Measurements from ENCODE around the gene OSTF1. TPM values are rescaled to one million over a fixed set of nuclear protein-coding genes. Genes with fewer than 3 reads are reported as not detected.

Gene OSTF1
- total RNA-seq, 1 experiment from 2014 or later = 26.5 TPM

DNA sequence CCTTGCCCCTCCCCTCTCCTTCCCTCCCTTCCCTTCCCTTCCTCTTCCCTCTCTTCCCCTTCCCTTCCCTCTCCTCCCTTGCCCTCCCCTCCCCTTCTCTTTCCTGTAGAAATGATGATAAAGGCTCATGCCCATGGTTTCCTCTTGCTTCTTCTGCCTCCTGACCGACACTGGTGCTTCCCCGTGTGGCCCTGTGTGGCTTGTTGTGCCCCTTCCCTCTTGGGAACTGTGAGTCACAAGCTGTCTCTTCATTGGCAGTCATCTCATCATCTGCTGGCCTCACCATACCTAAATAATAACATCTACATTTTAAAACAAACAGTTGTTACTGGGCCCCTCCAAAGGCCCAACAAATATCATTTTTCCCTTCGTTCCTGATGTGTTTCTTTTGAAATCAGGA, 48.5 kb upstream of the OSTF1 start:
- no peaks in the 10 kb centered on the region for H3K9me2 ChIP-seq (replicated peaks; ENCODE audit: low read length)
- BruUV-seq (replicated peaks) = no TSS peak
- H3F3A ChIP-seq (ENCODE audit: low read length, unreplicated experiment) = no peaks in the 10 kb centered on the region
- DNase-seq (no peak), ATAC-seq (no peak)
- no peak overlapping the region for H2AFZ ChIP-seq (ENCODE audit: low read length)
- no peak overlapping the region for H3K4me2 ChIP-seq (ENCODE audit: low read length)
- no peaks in the 10 kb centered on the region for H3K27me3 ChIP-seq (ENCODE audit: low read length)
- TF ChIP-seq, protein P1, sequence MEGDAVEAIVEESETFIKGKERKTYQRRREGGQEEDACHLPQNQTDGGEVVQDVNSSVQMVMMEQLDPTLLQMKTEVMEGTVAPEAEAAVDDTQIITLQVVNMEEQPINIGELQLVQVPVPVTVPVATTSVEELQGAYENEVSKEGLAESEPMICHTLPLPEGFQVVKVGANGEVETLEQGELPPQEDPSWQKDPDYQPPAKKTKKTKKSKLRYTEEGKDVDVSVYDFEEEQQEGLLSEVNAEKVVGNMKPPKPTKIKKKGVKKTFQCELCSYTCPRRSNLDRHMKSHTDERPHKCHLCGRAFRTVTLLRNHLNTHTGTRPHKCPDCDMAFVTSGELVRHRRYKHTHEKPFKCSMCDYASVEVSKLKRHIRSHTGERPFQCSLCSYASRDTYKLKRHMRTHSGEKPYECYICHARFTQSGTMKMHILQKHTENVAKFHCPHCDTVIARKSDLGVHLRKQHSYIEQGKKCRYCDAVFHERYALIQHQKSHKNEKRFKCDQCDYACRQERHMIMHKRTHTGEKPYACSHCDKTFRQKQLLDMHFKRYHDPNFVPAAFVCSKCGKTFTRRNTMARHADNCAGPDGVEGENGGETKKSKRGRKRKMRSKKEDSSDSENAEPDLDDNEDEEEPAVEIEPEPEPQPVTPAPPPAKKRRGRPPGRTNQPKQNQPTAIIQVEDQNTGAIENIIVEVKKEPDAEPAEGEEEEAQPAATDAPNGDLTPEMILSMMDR (conservative IDR thresholded peaks at IDR 0.05; ENCODE audit: low read depth, low read length) = no peak
- TF ChIP-seq EZH2phosphoT487 (IDR thresholded peaks at IDR 0.05; ENCODE audit: borderline replicate concordance, low read length) (no peak), EZH2 (IDR thresholded peaks at IDR 0.05; ENCODE audit: low read length, unreplicated experiment) (no peak)
- no peaks in the 10 kb centered on the region for H4K20me1 ChIP-seq (ENCODE audit: low read length)
- H3K36me3 ChIP-seq (ENCODE audit: low read depth, low read length) = no peaks in the 10 kb centered on the region
- H3K9me3 ChIP-seq (ENCODE audit: low read length) = no peaks in the 10 kb centered on the region
- no peak overlapping the region for H3K9ac ChIP-seq (ENCODE audit: low read length)
- H3K79me2 ChIP-seq (ENCODE audit: low read length) = no peaks in the 10 kb centered on the region
- CTCF ChIA-PET = no interaction called here
- H3K4me1 ChIP-seq (ENCODE audit: insufficient read depth, low read length) = no peaks in the 10 kb centered on the region
- no peak overlapping the region for H3K27ac ChIP-seq (ENCODE audit: low read length)
- POLR2A ChIA-PET (ENCODE audit: unreplicated experiment) = no interaction called here
- intact Hi-C loops (cut with micrococcal nuclease) = no loop called here
- no peak overlapping the region for H3K4me3 ChIP-seq (ENCODE audit: low read length)

DNA sequence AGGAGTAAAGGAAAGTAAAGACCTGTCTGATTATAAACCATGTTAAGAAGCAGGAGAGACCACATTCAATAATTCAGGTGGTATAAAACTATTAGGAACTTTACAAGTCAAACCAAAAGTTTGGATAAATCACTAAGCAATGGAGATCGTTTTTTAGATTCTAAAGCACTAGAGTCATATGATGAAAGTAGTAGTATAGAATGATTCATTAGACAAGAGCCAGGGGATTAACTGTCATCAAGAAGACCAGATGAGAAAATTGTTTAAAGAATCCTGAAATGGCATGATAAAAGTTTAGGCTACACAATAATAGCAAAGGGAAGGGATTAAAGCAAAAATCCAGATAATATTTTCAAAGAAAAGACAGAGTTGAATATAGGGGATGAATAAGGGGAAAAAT, 47.3 kb upstream of the OSTF1 start:
- Histone ChIP-seq H3K79me2 (ENCODE audit: low read length) (no peaks in the 10 kb centered on the region), H2AFZ (ENCODE audit: low read length) (no peak overlapping the region), H3K27ac (ENCODE audit: low read length) (no peak overlapping the region), H3K27me3 (ENCODE audit: low read length) (no peaks in the 10 kb centered on the region), H3K4me2 (ENCODE audit: low read length) (no peak overlapping the region), H3K4me3 (ENCODE audit: low read length) (no peak overlapping the region), H3K9ac (ENCODE audit: low read length) (no peak overlapping the region), H3F3A (ENCODE audit: low read length, unreplicated experiment) (no peaks in the 10 kb centered on the region), H3K4me1 (ENCODE audit: insufficient read depth, low read length) (no peaks in the 10 kb centered on the region), H3K9me2 (replicated peaks; ENCODE audit: low read length) (no peaks in the 10 kb centered on the region), H3K9me3 (ENCODE audit: low read length) (no peaks in the 10 kb centered on the region), H3K36me3 (ENCODE audit: low read depth, low read length) (no peaks in the 10 kb centered on the region), H4K20me1 (ENCODE audit: low read length) (no peaks in the 10 kb centered on the region)
- ChIA-PET POLR2A (ENCODE audit: unreplicated experiment) (no interaction called here), CTCF (no interaction called here)
- no TSS peak for BruUV-seq (replicated peaks)
- TF ChIP-seq EZH2phosphoT487 (IDR thresholded peaks at IDR 0.05; ENCODE audit: borderline replicate concordance, low read length) = no peak
- TF ChIP-seq, protein P1 (conservative IDR thresholded peaks at IDR 0.05; ENCODE audit: low read depth, low read length) = no peak
- no peak for TF ChIP-seq EZH2 (IDR thresholded peaks at IDR 0.05; ENCODE audit: low read length, unreplicated experiment)
- intact Hi-C loops (cut with micrococcal nuclease) = no loop called here
- no peak for ATAC-seq
- no peak for DNase-seq

DNA sequence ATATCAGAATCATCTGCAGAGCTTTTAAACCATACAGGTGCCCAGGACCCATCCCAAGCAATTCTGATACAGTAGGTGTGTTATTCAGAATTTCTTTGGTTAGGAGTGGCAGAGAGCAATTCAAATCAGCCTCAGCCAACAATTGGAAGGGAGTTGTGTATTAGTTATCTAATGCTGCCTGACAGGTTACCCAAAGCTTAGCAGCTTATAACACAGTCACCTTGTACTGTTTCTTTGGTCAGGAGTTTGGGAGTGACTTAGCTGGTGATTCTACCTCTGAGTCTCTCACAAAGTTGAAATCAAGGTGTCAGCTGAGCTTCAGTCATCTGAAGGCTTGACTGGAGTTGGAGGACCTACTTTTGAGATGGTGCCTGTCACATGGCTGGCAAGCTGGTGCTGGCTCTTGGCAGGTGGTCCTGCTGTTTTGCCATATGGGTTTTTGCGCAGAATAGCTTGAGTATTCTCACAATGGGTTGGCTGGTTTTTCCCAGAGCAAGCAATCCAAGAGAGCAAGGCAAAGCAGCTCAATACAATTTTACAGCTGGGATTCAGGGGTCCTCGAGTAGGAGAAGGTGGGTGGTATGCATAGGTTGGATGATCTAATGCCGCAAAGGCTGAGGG, 41.5 kb upstream of the OSTF1 start:
- CTCF ChIA-PET = no interaction called here

More for the DNA sequence above, 41.5 kb upstream of the OSTF1 start:
- Histone ChIP-seq H3K36me3 (ENCODE audit: low read depth, low read length) (no peaks in the 10 kb centered on the region), H3K4me3 (ENCODE audit: low read length) (no peak overlapping the region), H3K9ac (ENCODE audit: low read length) (no peak overlapping the region), H3F3A (ENCODE audit: low read length, unreplicated experiment) (no peaks in the 10 kb centered on the region), H3K27me3 (ENCODE audit: low read length) (no peaks in the 10 kb centered on the region), H3K9me3 (ENCODE audit: low read length) (no peaks in the 10 kb centered on the region), H3K27ac (ENCODE audit: low read length) (no peak overlapping the region), H3K9me2 (replicated peaks; ENCODE audit: low read length) (no peaks in the 10 kb centered on the region), H3K79me2 (ENCODE audit: low read length) (no peaks in the 10 kb centered on the region), H3K4me1 (ENCODE audit: insufficient read depth, low read length) (no peaks in the 10 kb centered on the region), H3K4me2 (ENCODE audit: low read length) (no peak overlapping the region), H4K20me1 (ENCODE audit: low read length) (no peaks in the 10 kb centered on the region), H2AFZ (ENCODE audit: low read length) (no peak overlapping the region)
- TF ChIP-seq, protein P1 (conservative IDR thresholded peaks at IDR 0.05; ENCODE audit: low read depth, low read length) = no peak
- no peak for TF ChIP-seq EZH2 (IDR thresholded peaks at IDR 0.05; ENCODE audit: low read length, unreplicated experiment)
- TF ChIP-seq EZH2phosphoT487 (IDR thresholded peaks at IDR 0.05; ENCODE audit: borderline replicate concordance, low read length) = no peak
- intact Hi-C loops (cut with micrococcal nuclease) = no loop called here
- ATAC-seq = no peak
- BruUV-seq (replicated peaks) = no TSS peak
- no peak for DNase-seq
- POLR2A ChIA-PET (ENCODE audit: unreplicated experiment) = no interaction called here

Measured in PC-3 (cell line).